B cell (primary cell): Measurements from ENCODE around the gene CDKN1B. TPM values are rescaled to one million over a fixed set of nuclear protein-coding genes. Genes with fewer than 3 reads are reported as not detected.

Experiments
- ATAC-seq: fragments of 200-7000 bp; cut with Tn5 transposase; one replicate; pipeline ENCODE4 v1.10.0; 2021; ENCODE audit warnings: low read depth, mild to moderate bottlenecking, moderate number of reproducible peaks, moderate library complexity
- CTCF ChIA-PET: fragments of 350-600 bp; sonication (Branson Sonifier 250); formaldehyde crosslinking; loops from one replicate; lab custom pipeline; 2021; ENCODE audit warnings: antibody characterized with exemption, inconsistent platforms; lab: Charles Lee
- POLR2A ChIA-PET: fragments of 350-600 bp; sonication (Branson Sonifier 250); formaldehyde crosslinking; loops from one replicate; lab custom pipeline; 2021; ENCODE audit warnings: antibody characterized with exemption; lab: Charles Lee
- DNase-seq: peaks from one replicate; pipeline ENCODE4 v3.0.0; 2013
- H2AFZ ChIP-seq: 2 replicates; pipeline ENCODE4 v1.6.1; 2012; ENCODE audit warnings: mild to moderate bottlenecking, low read depth, low read length; ENCODE audit not compliant: insufficient read depth, poor library complexity, severe bottlenecking
- H3K27ac ChIP-seq, 2 donors: 1 replicate in 1 of 2; 2 replicates in 1 of 2; pipeline ENCODE4 v1.5.1; 2012 to 2013; ENCODE audit warnings: low read length in 2 of 2, mild to moderate bottlenecking in 2 of 2, moderate library complexity in 1 of 2
- H3K27me3 ChIP-seq, 4 experiments: fragments of 200-600 bp in 1 of 4; sonication (generic) in 1 of 4; replicated peaks in 1 of 4; 1 replicate in 2 of 4; 2 replicates in 2 of 4; pipeline versions ENCODE4 v1.6.1 to v1.7.0; 2013 to 2016; ENCODE audit warnings: low read length in 3 of 4, mild to moderate bottlenecking in 2 of 4, mixed read lengths in 1 of 4, moderate library complexity in 1 of 4; ENCODE audit not compliant: insufficient read depth in 4 of 4, control insufficient read depth in 3 of 4; ENCODE audit errors: control extremely low read depth in 1 of 4
- H3K36me3 ChIP-seq, 2 experiments: replicated peaks in 1 of 2; 1 replicate in 1 of 2; 2 replicates in 1 of 2; pipeline versions ENCODE4 v1.6.1 to v1.7.1; 2013; ENCODE audit warnings: low read length in 1 of 2; ENCODE audit not compliant: insufficient read depth in 2 of 2, control insufficient read depth in 1 of 2; ENCODE audit errors: control extremely low read depth in 1 of 2, extremely low read depth in 1 of 2
- H3K4me1 ChIP-seq, 2 donors: fragments of 200-600 bp in 1 of 2; sonication (generic) in 1 of 2; 1 replicate in 1 of 2; 2 replicates in 1 of 2; pipeline versions ENCODE4 v1.5.1 to v1.6.1; 2013 to 2017; ENCODE audit warnings: low read length in 2 of 2; ENCODE audit not compliant: control insufficient read depth in 2 of 2, insufficient read depth in 2 of 2
- H3K4me2 ChIP-seq: replicated peaks from 2 replicates; pipeline ENCODE3; 2012; ENCODE audit warnings: mild to moderate bottlenecking, low read depth, low read length; ENCODE audit not compliant: poor library complexity, severe bottlenecking
- H3K4me3 ChIP-seq, 5 experiments: fragments of 200-600 bp in 1 of 5; sonication (generic) in 1 of 5; 1 replicate in 3 of 5; 2 replicates in 2 of 5; pipeline versions ENCODE4 v1.5.1 to v1.7.0; 2011 to 2016; ENCODE audit warnings: low read length in 4 of 5, mild to moderate bottlenecking in 4 of 5, low read depth in 2 of 5, control low read depth in 1 of 5, moderate library complexity in 1 of 5; ENCODE audit not compliant: insufficient read depth in 1 of 5; ENCODE audit errors: control extremely low read depth in 1 of 5, extremely low read depth in 1 of 5
- H3K79me2 ChIP-seq: fragments of 200-600 bp; sonication (generic); one replicate; pipeline ENCODE4 v1.6.0; 2016; ENCODE audit warnings: low read length; ENCODE audit not compliant: control insufficient read depth, insufficient read depth
- H3K9ac ChIP-seq: fragments of 200-600 bp; sonication (generic); 2 replicates; pipeline ENCODE4 v1.6.1; 2017; ENCODE audit warnings: mild to moderate bottlenecking, low read length, moderate library complexity
- H3K9me3 ChIP-seq, 3 donors: one replicate each; pipeline versions ENCODE4 v1.6.1 to v1.7.1; 2013; ENCODE audit warnings: low read length in 2 of 3; ENCODE audit not compliant: control insufficient read depth in 2 of 3, insufficient read depth in 1 of 3; ENCODE audit errors: control extremely low read depth in 1 of 3
- H4K20me1 ChIP-seq: 2 replicates; pipeline ENCODE4 v1.6.0; 2012; ENCODE audit warnings: mild to moderate bottlenecking, low read length; ENCODE audit not compliant: insufficient read depth, control insufficient read depth, poor library complexity, severe bottlenecking
- H3K27ac Mint-ChIP-seq: one replicate; pipeline ENCODE4 v1.8.0; 2021; ENCODE audit warnings: mixed read lengths
- H3K27me3 Mint-ChIP-seq: one replicate; pipeline ENCODE4 v1.8.0; 2021; ENCODE audit warnings: mixed read lengths
- H3K4me1 Mint-ChIP-seq: one replicate; pipeline ENCODE4 v1.8.0; 2021; ENCODE audit warnings: mixed read lengths
- H3K4me3 Mint-ChIP-seq: one replicate; pipeline ENCODE4 v1.8.0; 2021; ENCODE audit warnings: mixed read lengths
- H3K9me3 Mint-ChIP-seq: one replicate; pipeline ENCODE4 v1.8.0; 2022; ENCODE audit warnings: mixed read lengths; ENCODE audit not compliant: insufficient read depth
- CTCF ChIP-seq: fragments of 200-600 bp; IDR thresholded peaks from one replicate; pipeline ENCODE4 v1.8.0; 2022; ENCODE audit warnings: antibody characterized with exemption, mild to moderate bottlenecking
- EZH2 ChIP-seq: IDR thresholded peaks from 2 replicates; pipeline ENCODE4 v1.6.1; 2012; ENCODE audit warnings: borderline replicate concordance, low read depth, mild to moderate bottlenecking, moderate library complexity, low read length; ENCODE audit not compliant: insufficient read depth, poor library complexity, severe bottlenecking
- WGBS: methylation state at CpG from one replicate; pipeline ENCODE4 v1.1.5; 2013; ENCODE audit warnings: missing lambda C conversion rate; ENCODE audit not compliant: insufficient coverage; 5-methylcytosine and 5-hydroxymethylcytosine counted together
- intact Hi-C: fragments of 100-400 bp; cut with micrococcal nuclease; formaldehyde crosslinking; loops from one replicate; pipeline ENCODE4 v1.10.0; 2022
- polyA plus RNA-seq: library from polyadenylated mRNA; depleted of rRNA; stranded (reverse); fragments of >200 nt; gene quantifications from 2 replicates; pipeline ENCODE4 v1.2.3, GENCODE V29; 2012
- total RNA-seq, 2 donors: library from RNA; stranded (reverse); fragments of 120-200 nt in 1 of 2; gene quantifications; 1 replicate in 1 of 2; 2 replicates in 1 of 2; pipeline versions ENCODE4 v1.2.3 to v1.2.4, GENCODE V29; 2013 to 2022

The CDKN1B gene
- total and polyA plus RNA-seq, 2 donors (not counting 1 experiment from before 2014, with no cell fraction given): 77.4 to 149 TPM

GRCh38 chr12:12686925-12687324 lies 30.2 kb upstream of the CDKN1B start:
- H3K27ac ChIP-seq: no peak overlapping the region
- no peak overlapping the region for H3K9ac ChIP-seq
- no peaks in the 10 kb centered on the region for H4K20me1 ChIP-seq
- no peak overlapping the region for H3K4me3 Mint-ChIP-seq
- POLR2A ChIA-PET: interaction anchor here (0.8 kb wide), 1 partner anchor 50 kb away, joined by 3 read pairs; no protein-coding TSS in a partner anchor
- no peaks in the 10 kb centered on the region for H3K27me3 ChIP-seq
- H3K27ac Mint-ChIP-seq: no peak overlapping the region
- no peak overlapping the region for H2AFZ ChIP-seq
- H3K4me2 ChIP-seq: no peak overlapping the region
- peaks cover 8% of the 10 kb centered on the region for H3K4me1 Mint-ChIP-seq
- ATAC-seq (no peak), DNase-seq (no peak)
- no peak overlapping the region for H3K4me3 ChIP-seq
- TF ChIP-seq EZH2: no peak
- TF ChIP-seq CTCF: no peak
- CTCF ChIA-PET: interaction anchor here (1.1 kb wide), 1 partner anchor 50 kb away, joined by 7 read pairs; no protein-coding TSS in a partner anchor
- H3K9me3 Mint-ChIP-seq: no peaks in the 10 kb centered on the region
- H3K4me1 ChIP-seq: peaks cover 5 to 9% of the 10 kb centered on the region in 2 donors
- intact Hi-C loops: no loop called here
- H3K36me3 ChIP-seq: no peaks in the 10 kb centered on the region
- H3K9me3 ChIP-seq: no peaks in the 10 kb centered on the region
- H3K79me2 ChIP-seq: no peaks in the 10 kb centered on the region
- H3K27me3 Mint-ChIP-seq: no peaks in the 10 kb centered on the region

- Histone ChIP-seq H3K9ac (no peak overlapping the region), H4K20me1 (no peaks in the 10 kb centered on the region), H3K4me2 (no peak overlapping the region), H3K4me3 (no peak overlapping the region), H3K36me3 (no peaks in the 10 kb centered on the region), H3K79me2 (no peaks in the 10 kb centered on the region), H3K27me3 (no peaks in the 10 kb centered on the region), H2AFZ (no peak overlapping the region), H3K9me3 (no peaks in the 10 kb centered on the region), H3K4me1 (peaks cover 5 to 13% of the 10 kb centered on the region in 2 donors), H3K27ac (no peak overlapping the region)
- H3K4me3 Mint-ChIP-seq: no peak overlapping the region
- no peaks in the 10 kb centered on the region for H3K9me3 Mint-ChIP-seq
- peaks cover 13% of the 10 kb centered on the region for H3K4me1 Mint-ChIP-seq
- WGBS: 76% methylated on average over 2 of the region's 5 CpGs
- ATAC-seq (no peak), DNase-seq (no peak)
- TF ChIP-seq CTCF: no peak
- TF ChIP-seq EZH2: no peak
- no peaks in the 10 kb centered on the region for H3K27me3 Mint-ChIP-seq
- CTCF ChIA-PET: interaction anchor here (0.5 to 6.6 kb wide), 5 partner anchors 24 to 327 kb away, joined by 3 to 34 read pairs (median 4); no protein-coding TSS in a partner anchor
- POLR2A ChIA-PET: no interaction called here
- intact Hi-C loops: no loop called here
- H3K27ac Mint-ChIP-seq: no peak overlapping the region
These were observed 27.4 kb upstream of the CDKN1B start for GRCh38 chr12:12689647-12690300.
